ENCODE data around the gene KPNA3. TPM values are rescaled to one million over a fixed set of nuclear protein-coding genes. Genes with fewer than 3 reads are reported as not detected.

KPNA3 gene
- total and polyA plus RNA-seq, 2 experiments from 2014 or later = 30.5 to 55.7 TPM

DNA sequence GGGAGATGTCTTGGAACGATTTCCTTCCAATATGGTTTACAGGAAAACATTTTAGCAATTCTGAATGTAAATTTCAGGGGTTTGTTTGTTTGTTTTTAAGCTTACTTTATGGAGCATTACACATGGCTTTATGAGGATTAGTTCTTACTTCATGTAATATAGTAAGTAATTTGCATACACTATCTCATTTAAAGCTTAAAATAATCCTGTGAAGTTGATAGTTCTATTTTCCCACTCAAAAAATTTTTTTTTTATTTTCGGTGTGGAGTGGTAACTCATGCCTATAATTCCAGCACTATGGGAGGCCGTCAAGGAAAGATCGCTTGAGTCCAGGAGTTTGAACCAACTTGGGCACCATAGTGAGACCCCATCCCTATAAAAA lies 19.0 kb upstream of the KPNA3 start:
- ATAC-seq (no peak), DNase-seq (ENCODE audit: low spot score) (no peak)
- no peak overlapping the region for H3K4me2 ChIP-seq

More for the DNA sequence above, 19.0 kb upstream of the KPNA3 start:
- Mint-ChIP-seq H3K4me1 (peaks cover 6% of the 10 kb centered on the region), H3K4me3 (no peak overlapping the region), H3K9me3 (no peaks in the 10 kb centered on the region), H3K27me3 (ENCODE audit: insufficient read depth, low read depth, poor library complexity) (no peaks in the 10 kb centered on the region), H3K36me3 (ENCODE audit: low read depth) (no peaks in the 10 kb centered on the region), H3K27ac (no peak overlapping the region)
- Histone ChIP-seq H3K27ac (ENCODE audit: low read depth) (no peak overlapping the region), H2AFZ (no peak overlapping the region), H3K27me3 (ENCODE audit: insufficient read depth) (no peaks in the 10 kb centered on the region), H3K4me3 (no peak overlapping the region), H3K36me3 (ENCODE audit: insufficient read depth) (no peaks in the 10 kb centered on the region), H3F3A (replicated peaks; ENCODE audit: low read depth) (no peaks in the 10 kb centered on the region), H4K20me1 (replicated peaks; ENCODE audit: insufficient read depth) (no peaks in the 10 kb centered on the region), H3K9me2 (ENCODE audit: insufficient read depth) (no peaks in the 10 kb centered on the region; the same call in 1 of the 2 replicates), H3K79me2 (replicated peaks; ENCODE audit: insufficient read depth) (no peaks in the 10 kb centered on the region), H3K4me1 (ENCODE audit: insufficient read depth) (no peaks in the 10 kb centered on the region)
- TF ChIP-seq STAT1 (IDR thresholded peaks at IDR 0.05; ENCODE audit: unreplicated experiment) = no peak
- no peak for TF ChIP-seq EZH2 (IDR thresholded peaks at IDR 0.05; ENCODE audit: low read depth, unreplicated experiment)
- TF ChIP-seq ZNF331 (CRISPR knock-in tag; IDR thresholded peaks at IDR 0.05; ENCODE audit: low read depth) = no peak
- no peak for TF ChIP-seq ZNF114 (CRISPR knock-in tag; IDR thresholded peaks at IDR 0.05)
- TF ChIP-seq, protein P1, sequence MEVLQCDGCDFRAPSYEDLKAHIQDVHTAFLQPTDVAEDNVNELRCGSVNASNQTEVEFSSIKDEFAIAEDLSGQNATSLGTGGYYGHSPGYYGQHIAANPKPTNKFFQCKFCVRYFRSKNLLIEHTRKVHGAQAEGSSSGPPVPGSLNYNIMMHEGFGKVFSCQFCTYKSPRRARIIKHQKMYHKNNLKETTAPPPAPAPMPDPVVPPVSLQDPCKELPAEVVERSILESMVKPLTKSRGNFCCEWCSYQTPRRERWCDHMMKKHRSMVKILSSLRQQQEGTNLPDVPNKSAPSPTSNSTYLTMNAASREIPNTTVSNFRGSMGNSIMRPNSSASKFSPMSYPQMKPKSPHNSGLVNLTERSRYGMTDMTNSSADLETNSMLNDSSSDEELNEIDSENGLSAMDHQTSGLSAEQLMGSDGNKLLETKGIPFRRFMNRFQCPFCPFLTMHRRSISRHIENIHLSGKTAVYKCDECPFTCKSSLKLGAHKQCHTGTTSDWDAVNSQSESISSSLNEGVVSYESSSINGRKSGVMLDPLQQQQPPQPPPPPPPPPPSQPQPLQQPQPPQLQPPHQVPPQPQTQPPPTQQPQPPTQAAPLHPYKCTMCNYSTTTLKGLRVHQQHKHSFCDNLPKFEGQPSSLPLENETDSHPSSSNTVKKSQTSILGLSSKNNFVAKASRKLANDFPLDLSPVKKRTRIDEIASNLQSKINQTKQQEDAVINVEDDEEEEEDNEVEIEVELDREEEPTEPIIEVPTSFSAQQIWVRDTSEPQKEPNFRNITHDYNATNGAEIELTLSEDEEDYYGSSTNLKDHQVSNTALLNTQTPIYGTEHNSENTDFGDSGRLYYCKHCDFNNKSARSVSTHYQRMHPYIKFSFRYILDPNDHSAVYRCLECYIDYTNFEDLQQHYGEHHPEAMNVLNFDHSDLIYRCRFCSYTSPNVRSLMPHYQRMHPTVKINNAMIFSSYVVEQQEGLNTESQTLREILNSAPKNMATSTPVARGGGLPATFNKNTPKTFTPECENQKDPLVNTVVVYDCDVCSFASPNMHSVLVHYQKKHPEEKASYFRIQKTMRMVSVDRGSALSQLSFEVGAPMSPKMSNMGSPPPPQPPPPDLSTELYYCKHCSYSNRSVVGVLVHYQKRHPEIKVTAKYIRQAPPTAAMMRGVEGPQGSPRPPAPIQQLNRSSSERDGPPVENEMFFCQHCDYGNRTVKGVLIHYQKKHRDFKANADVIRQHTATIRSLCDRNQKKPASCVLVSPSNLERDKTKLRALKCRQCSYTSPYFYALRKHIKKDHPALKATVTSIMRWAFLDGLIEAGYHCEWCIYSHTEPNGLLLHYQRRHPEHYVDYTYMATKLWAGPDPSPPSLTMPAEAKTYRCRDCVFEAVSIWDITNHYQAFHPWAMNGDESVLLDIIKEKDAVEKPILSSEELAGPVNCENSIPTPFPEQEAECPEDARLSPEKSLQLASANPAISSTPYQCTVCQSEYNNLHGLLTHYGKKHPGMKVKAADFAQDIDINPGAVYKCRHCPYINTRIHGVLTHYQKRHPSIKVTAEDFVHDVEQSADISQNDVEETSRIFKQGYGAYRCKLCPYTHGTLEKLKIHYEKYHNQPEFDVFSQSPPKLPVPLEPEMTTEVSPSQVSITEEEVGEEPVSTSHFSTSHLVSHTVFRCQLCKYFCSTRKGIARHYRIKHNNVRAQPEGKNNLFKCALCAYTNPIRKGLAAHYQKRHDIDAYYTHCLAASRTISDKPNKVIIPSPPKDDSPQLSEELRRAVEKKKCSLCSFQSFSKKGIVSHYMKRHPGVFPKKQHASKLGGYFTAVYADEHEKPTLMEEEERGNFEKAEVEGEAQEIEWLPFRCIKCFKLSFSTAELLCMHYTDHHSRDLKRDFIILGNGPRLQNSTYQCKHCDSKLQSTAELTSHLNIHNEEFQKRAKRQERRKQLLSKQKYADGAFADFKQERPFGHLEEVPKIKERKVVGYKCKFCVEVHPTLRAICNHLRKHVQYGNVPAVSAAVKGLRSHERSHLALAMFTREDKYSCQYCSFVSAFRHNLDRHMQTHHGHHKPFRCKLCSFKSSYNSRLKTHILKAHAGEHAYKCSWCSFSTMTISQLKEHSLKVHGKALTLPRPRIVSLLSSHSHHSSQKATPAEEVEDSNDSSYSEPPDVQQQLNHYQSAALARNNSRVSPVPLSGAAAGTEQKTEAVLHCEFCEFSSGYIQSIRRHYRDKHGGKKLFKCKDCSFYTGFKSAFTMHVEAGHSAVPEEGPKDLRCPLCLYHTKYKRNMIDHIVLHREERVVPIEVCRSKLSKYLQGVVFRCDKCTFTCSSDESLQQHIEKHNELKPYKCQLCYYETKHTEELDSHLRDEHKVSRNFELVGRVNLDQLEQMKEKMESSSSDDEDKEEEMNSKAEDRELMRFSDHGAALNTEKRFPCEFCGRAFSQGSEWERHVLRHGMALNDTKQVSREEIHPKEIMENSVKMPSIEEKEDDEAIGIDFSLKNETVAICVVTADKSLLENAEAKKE (CRISPR knock-in tag; IDR thresholded peaks at IDR 0.05) = no peak
- TF ChIP-seq, protein P2, sequence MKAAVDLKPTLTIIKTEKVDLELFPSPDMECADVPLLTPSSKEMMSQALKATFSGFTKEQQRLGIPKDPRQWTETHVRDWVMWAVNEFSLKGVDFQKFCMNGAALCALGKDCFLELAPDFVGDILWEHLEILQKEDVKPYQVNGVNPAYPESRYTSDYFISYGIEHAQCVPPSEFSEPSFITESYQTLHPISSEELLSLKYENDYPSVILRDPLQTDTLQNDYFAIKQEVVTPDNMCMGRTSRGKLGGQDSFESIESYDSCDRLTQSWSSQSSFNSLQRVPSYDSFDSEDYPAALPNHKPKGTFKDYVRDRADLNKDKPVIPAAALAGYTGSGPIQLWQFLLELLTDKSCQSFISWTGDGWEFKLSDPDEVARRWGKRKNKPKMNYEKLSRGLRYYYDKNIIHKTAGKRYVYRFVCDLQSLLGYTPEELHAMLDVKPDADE (IDR thresholded peaks at IDR 0.05) = no peak
- TF ChIP-seq NANOG (IDR thresholded peaks at IDR 0.05; ENCODE audit: borderline replicate concordance) = no peak
- TF ChIP-seq POLR2AphosphoS5 (IDR thresholded peaks at IDR 0.05; ENCODE audit: low read depth) = no peak
- TF ChIP-seq EZH2phosphoT487 (IDR thresholded peaks at IDR 0.05; ENCODE audit: unreplicated experiment) = no peak
- TF ChIP-seq, protein P3, sequence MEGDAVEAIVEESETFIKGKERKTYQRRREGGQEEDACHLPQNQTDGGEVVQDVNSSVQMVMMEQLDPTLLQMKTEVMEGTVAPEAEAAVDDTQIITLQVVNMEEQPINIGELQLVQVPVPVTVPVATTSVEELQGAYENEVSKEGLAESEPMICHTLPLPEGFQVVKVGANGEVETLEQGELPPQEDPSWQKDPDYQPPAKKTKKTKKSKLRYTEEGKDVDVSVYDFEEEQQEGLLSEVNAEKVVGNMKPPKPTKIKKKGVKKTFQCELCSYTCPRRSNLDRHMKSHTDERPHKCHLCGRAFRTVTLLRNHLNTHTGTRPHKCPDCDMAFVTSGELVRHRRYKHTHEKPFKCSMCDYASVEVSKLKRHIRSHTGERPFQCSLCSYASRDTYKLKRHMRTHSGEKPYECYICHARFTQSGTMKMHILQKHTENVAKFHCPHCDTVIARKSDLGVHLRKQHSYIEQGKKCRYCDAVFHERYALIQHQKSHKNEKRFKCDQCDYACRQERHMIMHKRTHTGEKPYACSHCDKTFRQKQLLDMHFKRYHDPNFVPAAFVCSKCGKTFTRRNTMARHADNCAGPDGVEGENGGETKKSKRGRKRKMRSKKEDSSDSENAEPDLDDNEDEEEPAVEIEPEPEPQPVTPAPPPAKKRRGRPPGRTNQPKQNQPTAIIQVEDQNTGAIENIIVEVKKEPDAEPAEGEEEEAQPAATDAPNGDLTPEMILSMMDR (conservative IDR thresholded peaks at IDR 0.05; ENCODE audit: low read depth in 2 of 2) = no peak
- TF ChIP-seq JUNB (IDR thresholded peaks at IDR 0.05; ENCODE audit: unreplicated experiment) = no peak
- TF ChIP-seq, protein P4, sequence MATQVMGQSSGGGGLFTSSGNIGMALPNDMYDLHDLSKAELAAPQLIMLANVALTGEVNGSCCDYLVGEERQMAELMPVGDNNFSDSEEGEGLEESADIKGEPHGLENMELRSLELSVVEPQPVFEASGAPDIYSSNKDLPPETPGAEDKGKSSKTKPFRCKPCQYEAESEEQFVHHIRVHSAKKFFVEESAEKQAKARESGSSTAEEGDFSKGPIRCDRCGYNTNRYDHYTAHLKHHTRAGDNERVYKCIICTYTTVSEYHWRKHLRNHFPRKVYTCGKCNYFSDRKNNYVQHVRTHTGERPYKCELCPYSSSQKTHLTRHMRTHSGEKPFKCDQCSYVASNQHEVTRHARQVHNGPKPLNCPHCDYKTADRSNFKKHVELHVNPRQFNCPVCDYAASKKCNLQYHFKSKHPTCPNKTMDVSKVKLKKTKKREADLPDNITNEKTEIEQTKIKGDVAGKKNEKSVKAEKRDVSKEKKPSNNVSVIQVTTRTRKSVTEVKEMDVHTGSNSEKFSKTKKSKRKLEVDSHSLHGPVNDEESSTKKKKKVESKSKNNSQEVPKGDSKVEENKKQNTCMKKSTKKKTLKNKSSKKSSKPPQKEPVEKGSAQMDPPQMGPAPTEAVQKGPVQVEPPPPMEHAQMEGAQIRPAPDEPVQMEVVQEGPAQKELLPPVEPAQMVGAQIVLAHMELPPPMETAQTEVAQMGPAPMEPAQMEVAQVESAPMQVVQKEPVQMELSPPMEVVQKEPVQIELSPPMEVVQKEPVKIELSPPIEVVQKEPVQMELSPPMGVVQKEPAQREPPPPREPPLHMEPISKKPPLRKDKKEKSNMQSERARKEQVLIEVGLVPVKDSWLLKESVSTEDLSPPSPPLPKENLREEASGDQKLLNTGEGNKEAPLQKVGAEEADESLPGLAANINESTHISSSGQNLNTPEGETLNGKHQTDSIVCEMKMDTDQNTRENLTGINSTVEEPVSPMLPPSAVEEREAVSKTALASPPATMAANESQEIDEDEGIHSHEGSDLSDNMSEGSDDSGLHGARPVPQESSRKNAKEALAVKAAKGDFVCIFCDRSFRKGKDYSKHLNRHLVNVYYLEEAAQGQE (IDR thresholded peaks at IDR 0.05; ENCODE audit: unreplicated experiment) = no peak
- TF ChIP-seq CREB1 (CRISPR knock-in tag; IDR thresholded peaks at IDR 0.05; ENCODE audit: low read depth) = no peak

All from GM23338 (cell line).